ENCODE measurements around the gene PTPRO.
"Not testable (repeated sequence)": the region's sequence is repeated elsewhere in the genome, so short reads cannot be mapped to it uniquely, and the experiment has no call there.

Gene PTPRO

DNA sequence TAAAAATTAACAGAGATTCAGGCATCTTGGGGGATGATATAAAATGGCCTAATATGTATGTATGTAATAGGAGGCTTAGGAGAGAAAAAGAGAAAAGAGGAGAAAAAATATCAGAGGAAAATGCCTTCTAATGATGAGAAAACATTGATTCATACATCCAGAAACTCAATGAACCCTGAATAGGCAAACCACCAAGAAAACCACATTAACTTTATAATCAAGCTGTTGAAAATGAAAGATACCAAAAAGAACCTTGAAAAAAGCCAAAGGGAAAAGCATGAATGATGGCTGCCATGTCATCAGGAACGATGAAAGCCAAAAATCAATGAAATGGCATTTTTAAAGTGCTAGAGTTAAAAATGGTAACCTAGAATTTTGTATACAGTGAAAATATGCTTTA lies 286.6 kb downstream of the PTPRO start:
- DNase-seq, result no peak

DNA sequence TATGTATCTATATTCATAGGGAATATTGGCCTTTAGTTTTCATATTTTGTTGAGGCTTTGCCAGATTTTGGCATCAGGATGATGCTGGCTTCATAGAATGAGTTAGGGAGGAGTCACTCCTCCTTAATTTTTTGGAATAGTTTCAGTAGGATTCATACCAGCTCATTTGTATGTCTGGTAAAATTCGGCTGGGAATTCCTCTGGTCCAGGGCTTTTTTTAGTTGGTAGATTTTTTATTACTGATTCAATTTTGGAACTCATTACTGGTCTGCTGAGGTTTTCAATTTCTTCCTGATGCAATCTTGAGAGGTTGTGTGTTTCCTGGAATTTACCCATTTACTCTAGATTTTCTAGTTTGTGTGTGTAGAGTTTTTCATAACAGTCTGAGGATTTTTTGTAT lies 291.7 kb downstream of the PTPRO start:
- DNase-seq, result no peak

DNA sequence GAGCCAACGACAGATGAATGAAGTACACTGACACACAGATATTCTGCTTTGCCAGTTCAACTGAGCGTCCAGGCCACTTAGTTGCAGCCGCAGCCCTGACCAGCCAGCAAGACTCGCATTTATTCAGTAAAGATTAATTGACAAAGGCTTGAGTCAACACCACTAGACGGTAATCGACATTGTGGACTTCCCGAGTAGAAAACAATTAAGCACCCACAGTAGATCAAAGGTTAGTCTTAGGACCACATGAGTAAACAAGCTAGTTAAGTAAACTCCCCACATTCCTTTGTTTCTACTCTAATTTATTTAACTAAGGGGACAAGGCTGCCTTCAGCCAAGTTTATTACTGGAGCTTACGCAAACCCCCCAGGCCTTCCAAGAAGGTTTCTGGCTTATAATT lies 294.2 kb downstream of the PTPRO start:
- DNase-seq, result not testable (repeated sequence)

DNA sequence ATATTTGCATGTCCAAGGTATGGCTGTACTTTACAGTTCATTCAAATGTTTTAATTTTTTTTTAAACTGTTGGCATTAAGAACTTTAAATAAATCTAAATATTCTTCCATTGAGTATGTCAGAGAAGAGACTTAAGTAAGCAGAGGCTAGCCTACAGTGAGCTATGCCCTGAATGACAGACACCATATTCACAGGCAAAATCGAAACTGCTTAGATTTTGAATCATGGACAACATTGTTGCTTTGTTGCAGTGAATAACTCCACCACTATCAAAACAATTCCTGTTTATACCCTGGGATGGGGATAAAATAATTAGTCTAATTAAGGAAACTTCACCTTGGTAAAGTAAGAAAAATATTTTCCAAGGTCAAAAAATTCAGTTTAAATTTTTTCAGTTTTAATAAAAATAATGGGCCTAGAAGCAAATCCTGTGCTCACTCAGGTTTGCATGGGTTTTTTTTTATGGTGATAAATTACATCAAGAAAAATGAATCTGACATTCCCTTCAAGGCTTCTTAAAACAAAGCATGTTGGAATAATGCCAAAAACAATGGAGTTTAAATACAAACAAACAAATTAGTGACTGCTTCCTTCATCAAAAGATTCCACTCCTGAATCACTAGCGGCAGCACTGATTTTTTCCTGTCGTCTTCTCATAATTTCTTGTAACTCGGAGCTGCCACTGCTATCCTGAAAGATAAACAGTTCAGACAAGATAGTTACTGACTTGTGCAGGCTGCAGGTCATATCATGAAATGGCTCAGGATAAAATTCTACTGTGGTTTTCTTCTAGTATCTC lies 298.6 kb downstream of the PTPRO start:
- DNase-seq, result no peak

DNA sequence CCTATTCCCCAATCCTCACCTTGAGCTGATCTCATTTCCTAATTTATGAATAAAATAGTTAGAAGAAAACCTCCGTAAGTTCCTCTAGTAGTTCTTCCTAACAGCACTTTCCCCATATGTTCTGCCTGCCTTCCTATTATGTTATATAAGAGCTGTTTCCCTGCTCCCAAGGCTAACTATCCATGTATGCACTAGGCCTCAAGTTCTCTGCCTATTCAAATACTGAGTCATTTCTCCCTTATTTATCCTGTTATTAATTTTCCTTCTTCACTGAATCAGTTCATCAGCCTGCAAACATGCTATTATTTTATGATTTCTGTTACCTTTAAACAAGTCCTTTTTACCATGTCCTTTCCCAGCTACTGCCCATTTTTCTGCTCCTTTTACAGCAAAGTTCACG lies 302.8 kb downstream of the PTPRO start:
- no peak for DNase-seq

DNA sequence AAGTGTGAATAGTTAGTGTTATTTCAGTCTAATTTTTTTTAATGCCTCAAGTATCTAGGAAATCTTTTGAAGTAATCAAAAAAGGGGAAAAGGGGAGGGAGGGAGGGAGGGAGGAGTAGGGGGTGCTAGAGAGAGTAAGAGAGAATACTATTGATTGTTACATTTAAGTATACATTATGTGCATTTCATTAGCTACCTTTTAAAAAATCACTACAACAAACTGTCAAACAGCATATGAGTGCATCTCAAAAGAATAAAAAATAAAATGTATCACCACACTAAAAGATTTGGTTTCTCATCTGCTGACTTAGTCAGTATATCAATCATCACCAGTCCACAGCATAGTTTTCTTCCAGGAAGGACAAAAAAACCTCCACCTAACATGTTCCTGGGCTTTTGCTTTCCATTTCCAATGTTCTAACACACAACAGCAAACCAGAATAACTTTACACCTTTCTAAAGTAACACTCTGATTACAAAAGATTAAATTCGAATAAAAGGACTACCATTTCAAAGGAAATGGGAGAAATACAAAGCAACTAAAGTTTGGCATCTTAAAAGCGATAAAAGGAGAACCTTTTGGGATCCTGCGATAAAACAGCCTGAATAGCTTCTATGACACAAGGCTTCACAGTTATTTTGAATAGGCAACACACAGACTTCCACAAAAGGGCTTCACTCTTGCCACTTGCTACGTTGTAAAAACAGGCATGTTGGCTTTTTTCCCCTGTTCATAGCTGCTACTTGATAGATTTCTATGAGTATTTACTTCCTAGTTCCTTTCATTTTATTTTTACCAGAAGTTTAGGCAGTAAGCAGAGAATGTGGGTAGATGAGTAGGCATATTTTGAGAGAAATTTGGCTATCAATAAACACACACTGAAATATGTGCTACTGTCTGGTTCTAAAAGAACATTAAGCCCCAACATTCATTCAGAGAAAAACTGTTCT lies 306.0 kb downstream of the PTPRO start:
- DNase-seq, result no peak

DNA sequence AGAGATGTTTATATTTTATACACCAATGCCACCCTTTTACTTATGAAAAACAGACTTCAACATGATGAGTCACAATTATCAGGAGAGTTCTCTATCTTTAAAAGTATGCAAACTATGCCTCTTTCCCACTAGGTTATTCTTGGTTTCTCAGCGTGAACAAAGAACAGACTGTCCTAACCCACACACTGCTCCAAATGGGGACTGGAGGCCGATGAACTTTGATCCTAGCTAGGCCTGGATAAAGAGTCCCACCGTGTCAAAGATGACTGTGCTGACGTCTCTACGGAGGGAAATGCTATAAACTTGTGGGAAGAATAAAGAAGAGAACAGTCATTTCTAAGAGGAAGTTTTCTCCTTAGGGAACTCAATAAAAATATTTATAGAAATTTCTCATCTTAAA lies 306.8 kb downstream of the PTPRO start:
- no peak for DNase-seq

DNA sequence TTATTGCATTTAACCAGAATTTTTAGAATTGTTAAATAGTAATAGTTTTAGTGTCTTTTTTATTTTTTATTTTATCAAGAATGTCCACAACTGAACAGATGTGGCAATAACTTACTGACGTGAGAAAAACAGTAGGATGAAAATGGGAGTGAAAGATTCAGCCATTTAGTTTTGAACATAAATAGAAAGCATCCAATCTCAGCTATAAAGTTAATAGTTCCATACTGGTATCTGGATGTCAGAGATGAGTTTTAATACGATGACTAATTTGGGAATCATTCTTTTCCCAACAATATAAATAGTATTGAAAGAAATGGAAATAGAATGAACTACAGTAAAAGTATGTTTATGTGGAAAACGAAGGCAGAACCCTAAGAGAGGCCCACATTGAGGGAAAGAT lies 307.5 kb downstream of the PTPRO start:
- DNase-seq, result no peak

DNA sequence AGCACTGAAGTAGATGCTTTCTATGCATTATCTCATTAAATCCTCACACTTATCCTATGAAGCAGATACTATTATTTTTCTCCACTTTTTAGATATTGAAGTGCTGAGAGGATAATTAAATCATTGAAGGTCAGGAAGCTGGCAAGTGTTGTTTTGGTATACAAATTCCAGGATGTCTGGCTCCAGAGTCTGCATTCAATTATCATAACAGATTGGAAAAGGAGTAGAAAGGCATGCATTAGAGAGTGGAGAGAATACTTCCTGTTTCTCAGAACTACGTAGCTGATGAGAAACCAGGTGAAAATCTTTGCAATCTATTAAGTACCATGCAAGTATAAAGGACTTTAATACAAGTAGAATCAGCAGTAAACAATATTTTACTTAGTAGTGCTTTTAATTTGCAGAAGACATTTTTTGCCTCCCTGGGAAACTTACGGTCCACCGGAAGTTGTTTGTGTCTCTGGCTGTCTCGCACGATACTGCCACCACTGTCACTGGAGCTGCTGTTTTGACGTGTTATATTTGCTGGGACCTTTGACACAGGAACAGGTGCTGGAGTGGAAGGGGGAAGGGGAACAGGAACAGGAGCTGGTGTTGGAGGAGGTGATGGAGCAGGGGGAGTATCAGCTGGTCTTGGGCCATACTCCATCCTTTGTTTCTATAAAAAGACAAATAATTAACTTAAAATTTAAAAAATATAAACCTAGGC lies 308.9 kb downstream of the PTPRO start:
- DNase-seq, result no peak

DNA sequence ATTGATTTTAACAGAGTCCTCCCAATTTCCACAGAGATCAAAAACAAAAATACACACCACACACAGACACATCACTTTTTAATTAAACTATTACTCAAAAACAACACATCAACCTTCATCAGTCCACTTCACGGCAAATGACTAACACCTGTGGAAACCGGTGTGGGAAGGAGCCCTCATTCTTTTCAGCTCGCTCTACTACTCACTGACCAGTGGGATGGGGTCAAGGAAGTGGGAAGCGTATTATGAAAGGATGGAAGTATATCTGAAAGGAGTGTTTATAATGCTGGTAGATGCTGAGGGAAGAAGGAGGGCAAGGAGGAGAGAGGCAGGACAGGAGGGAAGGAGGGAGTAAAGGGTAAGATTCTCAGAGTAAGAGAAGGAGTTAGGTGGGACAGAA lies 310.4 kb downstream of the PTPRO start:
- no peak for DNase-seq

DNA sequence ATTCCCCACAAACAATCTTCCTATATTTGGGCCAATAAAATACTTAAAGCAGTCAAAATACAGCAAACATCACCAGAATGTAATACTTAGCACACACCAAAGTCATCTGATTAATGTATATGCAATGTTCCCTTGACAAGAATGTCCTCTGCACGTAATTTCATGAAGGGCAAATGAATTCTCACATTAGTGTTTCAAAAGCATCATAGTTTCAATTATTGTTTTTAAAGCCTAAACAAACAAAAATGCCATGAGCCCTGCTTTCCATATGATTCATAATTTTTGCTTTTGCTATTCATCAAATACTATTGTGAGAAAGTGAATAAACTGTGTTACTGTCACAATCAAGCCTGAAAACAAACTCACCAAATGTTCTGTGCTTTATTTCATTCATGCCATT lies 310.9 kb downstream of the PTPRO start:
- DNase-seq, result no peak

DNA sequence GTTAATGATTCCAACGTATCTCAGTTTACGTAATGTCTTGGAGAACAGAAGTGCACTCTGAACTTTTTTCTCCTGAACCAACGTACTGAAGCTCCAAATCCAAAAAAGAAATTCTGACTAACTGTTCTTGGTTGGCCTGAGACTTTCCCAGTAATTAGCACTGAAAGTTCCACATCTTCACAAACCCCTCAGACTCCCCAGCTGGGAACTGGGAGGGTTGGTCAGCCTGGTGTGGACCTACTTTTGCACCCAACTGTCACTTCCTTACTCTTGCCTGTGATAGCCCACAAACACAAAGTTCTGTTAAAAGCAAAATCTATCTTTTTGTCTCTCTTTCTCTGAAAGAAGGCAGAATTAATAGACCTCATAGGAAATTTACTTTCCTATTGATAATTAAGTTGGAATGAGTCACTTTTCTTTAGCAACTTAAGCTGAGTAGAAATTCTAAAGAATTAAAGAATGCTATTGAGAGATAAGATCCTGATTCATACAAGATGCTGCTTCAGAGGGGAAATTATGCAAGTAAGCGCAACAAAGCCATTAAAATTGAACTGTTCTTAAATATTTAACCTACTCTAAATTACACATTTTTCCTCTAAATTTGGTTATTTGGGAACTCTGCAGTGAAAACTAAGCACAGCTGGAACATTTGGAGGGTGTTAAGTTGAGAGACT lies 311.8 kb downstream of the PTPRO start:
- DNase-seq, result no peak

DNA sequence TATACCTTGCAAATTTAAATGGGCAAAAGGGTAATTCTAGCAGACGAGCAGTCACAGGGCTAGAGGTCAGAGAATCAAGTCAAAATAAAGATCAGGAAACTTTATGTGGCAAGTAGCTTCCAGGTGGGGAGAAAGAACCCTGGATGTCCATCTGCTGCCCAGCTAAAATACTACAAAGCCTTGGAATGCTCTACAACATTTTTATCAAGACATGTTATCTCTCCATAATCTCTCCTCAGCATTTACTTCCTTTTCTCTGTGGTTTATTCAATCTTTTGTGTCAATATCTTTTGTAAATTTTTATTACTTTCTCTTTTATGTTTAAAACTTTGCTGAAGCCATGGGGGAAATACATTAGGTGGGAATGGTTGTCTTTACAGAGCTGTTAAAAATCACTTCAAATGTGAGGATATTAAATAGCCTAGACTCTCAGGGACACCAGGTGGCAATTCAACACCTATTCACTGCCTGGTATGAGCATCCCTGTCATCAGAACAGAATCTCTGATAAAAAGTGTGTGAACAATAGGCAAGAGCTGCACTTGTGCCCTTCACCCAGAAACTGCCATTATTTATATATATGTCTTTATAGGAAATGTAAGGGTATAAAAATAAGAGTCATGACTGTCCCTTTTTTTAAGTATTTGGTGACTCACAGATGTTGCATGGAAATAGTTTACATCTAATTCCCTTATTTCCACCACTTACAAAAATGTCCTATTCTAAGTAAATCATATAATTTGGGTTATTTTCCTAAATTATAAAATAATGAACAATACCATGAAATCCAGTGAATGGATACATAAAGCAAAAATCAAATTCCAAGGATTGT lies 314.0 kb downstream of the PTPRO start:
- DNase-seq, result no peak

DNA sequence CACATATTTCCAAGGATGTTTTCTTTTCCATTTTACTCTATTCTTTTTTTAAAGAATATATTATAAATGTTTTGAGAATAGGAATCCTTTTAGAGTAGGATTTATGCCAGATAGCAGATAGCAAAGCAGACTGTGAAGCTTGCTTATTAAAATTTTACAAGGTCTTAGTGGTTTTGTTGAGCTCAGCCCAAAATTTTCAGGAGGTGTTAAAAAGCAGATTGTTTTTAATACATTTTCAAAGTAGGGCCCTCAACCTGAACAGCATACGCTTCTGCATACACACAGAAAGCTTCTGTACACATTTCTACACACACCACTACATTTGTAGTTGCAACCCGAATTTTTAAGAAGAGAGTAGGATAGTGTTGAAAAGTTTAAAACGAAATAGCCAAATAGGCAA lies 315.9 kb downstream of the PTPRO start:
- no peak for DNase-seq

DNA sequence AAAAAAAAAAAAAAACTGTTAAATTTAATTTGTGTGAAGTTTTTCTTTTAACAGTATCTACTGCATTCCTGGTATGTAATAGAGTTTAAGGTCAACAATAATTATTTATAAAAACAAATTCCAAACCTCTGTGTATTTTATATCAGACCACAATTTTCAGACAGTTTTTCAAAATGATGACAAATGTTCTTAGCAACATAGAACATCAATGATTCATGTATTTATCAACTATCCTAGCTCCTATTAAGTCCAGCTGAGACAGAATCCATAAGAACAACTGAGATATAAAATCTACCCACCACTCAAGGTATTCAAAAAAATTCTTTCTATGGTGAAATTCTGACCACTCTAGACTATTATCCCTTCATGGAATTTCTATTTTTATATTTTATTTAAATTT lies 322.4 kb downstream of the PTPRO start:
- DNase-seq, result no peak

DNA sequence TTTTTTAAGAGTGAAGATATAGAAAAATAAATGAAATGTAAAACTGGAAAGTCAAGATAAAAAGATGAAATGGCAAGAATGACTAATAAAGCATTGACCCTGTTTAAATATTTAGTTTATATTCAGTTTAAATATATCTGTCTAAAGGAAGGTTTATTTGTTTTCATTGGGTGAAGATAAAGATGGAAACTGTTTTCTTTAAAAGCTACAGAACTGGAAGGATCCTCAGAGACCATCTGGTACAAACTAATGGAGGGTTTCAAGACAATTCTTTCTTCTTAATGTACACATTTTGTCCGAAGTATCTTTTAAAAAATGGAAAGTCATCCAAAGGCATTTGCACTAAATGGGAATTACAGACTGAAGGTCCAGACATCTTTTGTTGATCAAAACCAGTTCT lies 324.3 kb downstream of the PTPRO start:
- no peak for DNase-seq
